ENCODE results near the gene MLANA. TPM values are rescaled to one million over a fixed set of nuclear protein-coding genes. Genes with fewer than 3 reads are reported as not detected.

The MLANA gene
- total RNA-seq: not detected
- under 1 TPM in 1 of 3 donors, not detected in 2; 0.03 TPM for polyA plus RNA-seq
- long read RNA-seq, donor 1: 0 reads
- long read RNA-seq, donor 2: 0 reads

GRCh38 chr9:5890641-5891040 lies at the start of gene MLANA:
Gene MLANA (plus strand): TSS chr9:5890889. CDS start chr9:5892475, 1,586 bp downstream.
- Histone ChIP-seq H3K27ac (no peak within 1 kb of the TSS), H3K4me3 (no peak within 1 kb of the TSS), H3K27me3 (ENCODE audit: insufficient read depth in 3 of 3, low read length in 2 of 3) (no peaks in the 10 kb centered on the region), H3K4me1 (no peaks in the 10 kb centered on the region), H3K9me3 (no peaks in the 10 kb centered on the region), H3K36me3 (ENCODE audit: insufficient read depth in 1 of 2, low read depth in 1 of 2) (no peaks in the 10 kb centered on the region)
- intact Hi-C loops (cut with DNase I): no loop called here
- 74 to 78% (median 77%) methylated on average over 9 of the region's 9 CpGs for WGBS, 3 donors
- DNase-seq (no peak), ATAC-seq (no peak)
- TF ChIP-seq, protein P1, sequence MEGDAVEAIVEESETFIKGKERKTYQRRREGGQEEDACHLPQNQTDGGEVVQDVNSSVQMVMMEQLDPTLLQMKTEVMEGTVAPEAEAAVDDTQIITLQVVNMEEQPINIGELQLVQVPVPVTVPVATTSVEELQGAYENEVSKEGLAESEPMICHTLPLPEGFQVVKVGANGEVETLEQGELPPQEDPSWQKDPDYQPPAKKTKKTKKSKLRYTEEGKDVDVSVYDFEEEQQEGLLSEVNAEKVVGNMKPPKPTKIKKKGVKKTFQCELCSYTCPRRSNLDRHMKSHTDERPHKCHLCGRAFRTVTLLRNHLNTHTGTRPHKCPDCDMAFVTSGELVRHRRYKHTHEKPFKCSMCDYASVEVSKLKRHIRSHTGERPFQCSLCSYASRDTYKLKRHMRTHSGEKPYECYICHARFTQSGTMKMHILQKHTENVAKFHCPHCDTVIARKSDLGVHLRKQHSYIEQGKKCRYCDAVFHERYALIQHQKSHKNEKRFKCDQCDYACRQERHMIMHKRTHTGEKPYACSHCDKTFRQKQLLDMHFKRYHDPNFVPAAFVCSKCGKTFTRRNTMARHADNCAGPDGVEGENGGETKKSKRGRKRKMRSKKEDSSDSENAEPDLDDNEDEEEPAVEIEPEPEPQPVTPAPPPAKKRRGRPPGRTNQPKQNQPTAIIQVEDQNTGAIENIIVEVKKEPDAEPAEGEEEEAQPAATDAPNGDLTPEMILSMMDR (IDR thresholded peaks at IDR 0.05): no peak

DNA sequence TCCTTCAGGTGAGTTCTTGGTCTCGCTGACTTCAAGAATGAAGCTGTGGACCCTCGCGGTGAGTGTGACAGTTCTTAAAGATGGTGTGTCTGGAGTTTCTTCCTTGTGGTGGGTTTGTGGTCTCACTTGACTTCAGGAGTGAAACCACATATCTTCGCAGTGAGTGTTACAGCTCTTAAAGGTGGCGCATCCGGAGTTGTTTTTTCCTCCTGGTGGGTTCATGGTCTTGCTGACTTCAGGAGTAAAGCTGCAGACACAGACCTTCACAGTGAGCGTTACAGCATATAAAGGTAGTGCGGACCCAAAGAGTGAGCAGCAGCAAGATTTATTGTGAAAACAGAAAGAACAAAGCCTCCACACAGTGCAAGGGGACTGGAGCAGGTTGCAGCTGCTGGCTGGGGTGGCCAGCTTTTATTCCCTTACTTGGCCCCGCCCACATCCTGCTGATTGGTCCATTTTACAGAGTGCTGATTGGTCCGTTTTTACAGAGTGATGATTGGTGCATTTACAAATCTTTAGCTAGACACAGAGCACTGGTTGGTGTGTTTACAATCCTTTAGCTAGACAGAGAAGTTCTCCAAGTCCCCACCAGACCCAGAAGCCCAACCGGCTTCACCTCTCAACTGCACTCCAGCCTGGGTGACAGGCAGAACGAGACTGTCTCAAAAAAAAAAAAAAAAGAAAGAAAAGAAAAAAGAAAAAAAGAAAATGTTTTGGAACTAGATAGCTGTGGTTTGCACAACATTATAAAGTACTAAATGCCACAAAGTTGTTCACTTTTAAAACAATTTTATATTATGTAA lies 48.7 kb upstream of the MLANA start:
- DNase-seq: no peak
- Histone ChIP-seq H3K4me3 (no peak overlapping the region), H3K36me3 (ENCODE audit: insufficient read depth in 1 of 2, low read depth in 1 of 2) (peaks cover 0 to 9% of the 10 kb centered on the region in 2 donors), H3K27ac (no peak overlapping the region), H3K27me3 (ENCODE audit: insufficient read depth in 3 of 3, low read length in 2 of 3) (no peaks in the 10 kb centered on the region), H3K9me3 (no peaks in the 10 kb centered on the region), H3K4me1 (peaks cover 9% of the 10 kb centered on the region)
- TF ChIP-seq, protein P1 (IDR thresholded peaks at IDR 0.05): no peak
- intact Hi-C loops (cut with DNase I): no loop called here
- ATAC-seq: no peak
- WGBS, 3 donors: 87 to 92% (median 90%) methylated on average over 12 of the region's 12 CpGs

DNA sequence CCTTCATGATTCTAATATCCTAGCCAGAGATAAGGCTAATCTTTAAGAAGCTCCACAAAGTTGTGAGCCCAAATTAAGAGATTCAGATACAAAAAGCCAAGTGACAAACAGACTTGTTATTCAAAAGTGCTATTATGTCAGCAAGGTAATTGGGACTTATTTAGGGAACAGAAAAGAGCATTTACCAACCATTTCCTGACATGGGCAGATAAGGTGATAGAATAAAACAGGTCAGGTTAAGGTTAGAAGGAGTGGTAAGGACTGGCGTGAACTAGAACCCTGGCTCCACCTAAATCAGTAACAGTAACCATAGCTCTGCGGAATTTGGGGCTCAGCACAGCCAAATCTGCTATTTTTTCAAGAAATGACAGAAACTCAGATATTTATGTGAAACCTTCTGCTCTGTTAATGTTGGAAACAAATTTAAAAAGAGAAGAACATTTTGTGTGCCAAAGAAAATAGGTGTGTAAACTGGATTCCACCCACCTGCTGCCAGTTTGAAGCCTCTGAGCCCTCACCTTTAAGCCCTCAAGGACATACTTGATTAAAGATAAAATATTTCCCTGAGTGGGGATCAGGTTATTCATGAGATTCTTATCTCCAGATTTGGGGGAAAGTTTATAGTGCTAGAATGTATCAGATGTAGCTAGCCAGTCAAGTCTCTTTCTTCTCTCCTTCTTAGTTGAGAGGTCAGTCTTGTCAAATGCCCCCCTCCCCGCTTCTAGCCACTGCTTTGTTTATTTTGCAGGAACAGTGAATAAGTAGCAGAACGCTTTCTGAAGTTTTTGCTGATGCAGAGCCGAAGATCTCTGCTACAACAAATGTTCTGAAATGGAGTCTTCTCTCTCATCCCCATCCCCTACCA lies 47.5 kb upstream of the MLANA start:
- Histone ChIP-seq H3K9me3 (no peaks in the 10 kb centered on the region), H3K27me3 (ENCODE audit: insufficient read depth in 3 of 3, low read length in 2 of 3) (no peaks in the 10 kb centered on the region), H3K4me3 (no peak overlapping the region), H3K4me1 (peaks cover 9% of the 10 kb centered on the region), H3K36me3 (ENCODE audit: insufficient read depth in 1 of 2, low read depth in 1 of 2) (peaks cover 0 to 9% of the 10 kb centered on the region in 2 donors), H3K27ac (no peak overlapping the region)
- no peak for DNase-seq
- WGBS, 3 donors: 70 to 77% (median 73%) methylated on average over 5 of the region's 5 CpGs
- intact Hi-C loops (cut with DNase I): no loop called here
- ATAC-seq: no peak
- TF ChIP-seq, protein P1 (IDR thresholded peaks at IDR 0.05): no peak

DNA sequence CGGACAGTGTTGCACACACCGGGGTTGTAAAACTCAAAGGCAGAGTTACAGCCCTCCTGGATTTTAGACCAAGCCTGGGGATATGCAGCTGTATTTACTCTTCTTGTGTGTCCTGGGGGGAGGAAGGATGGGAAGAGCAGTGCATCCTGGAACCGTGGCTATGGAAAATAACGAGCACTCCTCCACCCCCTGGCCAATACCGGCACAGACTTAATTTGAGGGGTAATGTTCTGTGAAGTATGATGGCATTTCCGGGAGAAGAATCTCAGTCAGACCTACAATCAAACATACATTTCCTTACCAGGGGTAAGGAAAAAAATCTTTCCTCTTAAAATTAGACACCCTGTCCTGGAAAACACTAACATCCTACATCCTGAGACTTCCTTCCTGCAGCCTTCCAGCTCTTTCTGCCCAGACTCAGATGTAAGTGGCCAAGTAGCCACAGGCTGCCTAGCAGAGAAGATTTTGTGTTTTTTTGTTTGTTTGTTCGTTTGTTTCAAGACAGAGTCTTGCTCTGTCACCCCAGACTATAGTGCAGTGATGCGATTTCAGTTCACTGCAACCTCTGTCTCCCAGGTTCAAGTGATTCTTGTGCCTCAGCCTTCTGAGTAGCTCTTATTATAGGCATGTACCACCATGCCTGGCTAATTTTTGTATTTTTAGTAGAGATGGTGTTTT lies 46.8 kb upstream of the MLANA start:
- no peak overlapping the region for H3K4me3 ChIP-seq
- intact Hi-C loops (cut with DNase I): no loop called here
- no peaks in the 10 kb centered on the region for H3K27me3 ChIP-seq (ENCODE audit: insufficient read depth in 3 of 3, low read length in 2 of 3)
- no peak overlapping the region for H3K27ac ChIP-seq
- no peak for DNase-seq
- 32 to 39% (median 35%) methylated on average over 8 of the region's 8 CpGs for WGBS, 3 donors
- peaks cover 6% of the 10 kb centered on the region for H3K4me1 ChIP-seq
- H3K9me3 ChIP-seq: no peaks in the 10 kb centered on the region
- ATAC-seq: no peak
- H3K36me3 ChIP-seq (ENCODE audit: insufficient read depth in 1 of 2, low read depth in 1 of 2): peaks cover 0 to 9% of the 10 kb centered on the region in 2 donors
- TF ChIP-seq, protein P1 (IDR thresholded peaks at IDR 0.05): no peak
